Heart right ventricle (tissue), 16 donors: ENCODE results near the gene AGBL4. TPM values are rescaled to one million over a fixed set of nuclear protein-coding genes. Genes with fewer than 3 reads are reported as not detected.

Source experiments
- ATAC-seq, 8 donors: fragments of 200-7000 bp; cut with Tn5 transposase; one replicate each; pipeline ENCODE4 v1.9.1; 2020; ENCODE audit warnings: mild to moderate bottlenecking in 8 of 8, moderate library complexity in 8 of 8, moderate number of reproducible peaks in 1 of 8
- DNase-seq, 2 donors: peaks; one replicate each; pipeline ENCODE4 v3.0.0-alpha.2; 2020
- H3K27ac ChIP-seq, 10 donors: fragments of 200-600 bp; sonication (generic) in 2 of 10; one replicate each; pipeline versions ENCODE4 v1.5.0 to v1.8.0; 2020 to 2022; ENCODE audit warnings: mild to moderate bottlenecking in 3 of 10
- H3K27me3 ChIP-seq, 7 donors: fragments of 200-600 bp; one replicate each; pipeline ENCODE4 v1.8.0; 2021 to 2022; ENCODE audit warnings: mild to moderate bottlenecking in 2 of 7
- H3K36me3 ChIP-seq, 9 donors: fragments of 200-600 bp; sonication (generic) in 1 of 9; one replicate each; pipeline versions ENCODE4 v1.5.0 to v1.8.0; 2020 to 2022; ENCODE audit warnings: mild to moderate bottlenecking in 2 of 9
- H3K4me1 ChIP-seq, 9 donors: fragments of 200-600 bp; sonication (generic) in 1 of 9; one replicate each; pipeline versions ENCODE4 v1.5.0 to v1.8.0; 2020 to 2022; ENCODE audit warnings: mild to moderate bottlenecking in 4 of 9
- H3K4me3 ChIP-seq, 10 donors: fragments of 200-600 bp; sonication (generic) in 2 of 10; one replicate each; pipeline versions ENCODE4 v1.5.0 to v1.8.0; 2020 to 2022; ENCODE audit warnings: mild to moderate bottlenecking in 7 of 10, moderate library complexity in 2 of 10
- H3K9me3 ChIP-seq, 11 donors: fragments of 200-600 bp in 10 of 11; sonication (generic) in 2 of 11; one replicate each; pipeline versions ENCODE4 v1.5.0 to v1.8.0; 2013 to 2022; ENCODE audit warnings: mild to moderate bottlenecking in 2 of 11, control low read depth in 1 of 11, moderate library complexity in 1 of 11
- WGBS, 2 donors: extraction: QIAGEN DNeasy Blood & Tissue Kit; methylation state at CpG; one replicate each; pipeline ENCODE4 v1.1.7; 2013; ENCODE audit warnings: inconsistent platforms in 1 of 2; 5-methylcytosine and 5-hydroxymethylcytosine counted together
- intact Hi-C, 10 donors: fragments of 100-400 bp; cut with DNase I; formaldehyde crosslinking; loops; one replicate each; pipeline versions ENCODE4 v1.11.1 to v1.14.2; 2022
- polyA plus RNA-seq, 2 donors: library from polyadenylated mRNA; stranded (reverse); fragments of 200-250 nt; gene quantifications; one replicate each; pipeline ENCODE4 v1.2.3, GENCODE V29; 2013
- total RNA-seq, 10 donors: library from RNA; stranded (reverse); fragmentation: NEBNext Ultra II Directional in 3 of 10; extraction: Animal tissue kit (Norgen Biotek cat#: 25700) in 3 of 10; gene quantifications; one replicate each; pipeline versions ENCODE4 v1.2.1 to v1.2.4, GENCODE V29; 2021 to 2023
- TF ChIP-seq, protein P1 (sequence below), 9 donors: fragments of 200-600 bp; sonication (generic) in 2 of 9; IDR thresholded peaks; one replicate each; pipeline versions ENCODE4 v1.5.0 to v1.8.0; 2021 to 2022; ENCODE audit warnings: antibody characterized with exemption in 9 of 9, mild to moderate bottlenecking in 5 of 9, moderate library complexity in 1 of 9
- donor health status: Arrhythmogenic right ventricular cardiomyopathy.
- donor health status: ischemic (EF 13 %, LVEDD 7.1; RV severe dilation, severe dysfunction).
- donor health status: healthy with polysubstance abuse.
- donor health status: DM: no; HTN: yes; CAD: no.
- donor health status: DM: no; HTN: no; CAD: no.
- donor health status: ischemic (EF 25% LVEDD 6.9; RV normal size, moderate dysfunction).
- donor health status: ischemic (EF 25% LVEDD 5.7; RV mildly dilated, moderate dysfunction).
- donor health status: healthy.
- donor health status: DM: yes; HTN: yes; CAD: no.
- donor health status: Ischemic cardiomyopathy.
- donor health status: ischemic (EF 35%, LVEDD 5.7; RV mildly dilated, moderate dysfunction).
- donor health status: nonischemic (EF 11% LVEDD 7.7; RV severe dilation, severe dysfunction).
- donor health status: DM: yes; HTN: yes; CAD: no.
- donor health status: PGD.
- donor health status: ischemic (EF 29% LVEDD 5.4; RV normal size, mild dysfunction).
- donor health status: nonischemic (EF 23%, LVEDD 6.1; RV moderate dilation, normal function).

AGBL4 gene
- total and polyA plus RNA-seq, 12 donors: 0.04 to 0.93 (median 0.46) TPM; not detected in 2

DNA sequence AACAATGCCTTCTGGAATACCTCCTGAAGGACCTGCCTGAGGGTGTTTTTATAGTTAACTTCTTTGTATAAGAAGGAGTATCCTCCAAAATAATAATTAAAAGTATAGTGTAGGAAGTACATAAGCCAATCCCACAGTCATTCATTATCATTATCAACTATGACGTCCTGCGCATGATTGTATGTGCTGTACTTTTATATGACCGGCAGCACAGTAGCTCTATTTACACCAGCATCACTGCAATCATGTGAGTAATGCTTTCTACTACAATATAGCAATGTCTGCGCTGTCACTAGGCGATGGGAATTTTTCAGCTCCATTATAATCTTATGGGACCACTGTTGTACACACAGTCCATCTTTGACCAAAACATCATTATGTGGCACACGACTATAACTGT, 1319.0 kb downstream of the AGBL4 start:
- no peak overlapping the region for H3K4me3 ChIP-seq
- DNase-seq: no peak
- H3K27me3 ChIP-seq: peaks cover 0 to 16% (median 11%) of the 10 kb centered on the region in 7 donors
- ATAC-seq: no peak
- WGBS, 2 donors: 83 to 88% methylated on average over 6 of the region's 6 CpGs
- TF ChIP-seq, protein P1, sequence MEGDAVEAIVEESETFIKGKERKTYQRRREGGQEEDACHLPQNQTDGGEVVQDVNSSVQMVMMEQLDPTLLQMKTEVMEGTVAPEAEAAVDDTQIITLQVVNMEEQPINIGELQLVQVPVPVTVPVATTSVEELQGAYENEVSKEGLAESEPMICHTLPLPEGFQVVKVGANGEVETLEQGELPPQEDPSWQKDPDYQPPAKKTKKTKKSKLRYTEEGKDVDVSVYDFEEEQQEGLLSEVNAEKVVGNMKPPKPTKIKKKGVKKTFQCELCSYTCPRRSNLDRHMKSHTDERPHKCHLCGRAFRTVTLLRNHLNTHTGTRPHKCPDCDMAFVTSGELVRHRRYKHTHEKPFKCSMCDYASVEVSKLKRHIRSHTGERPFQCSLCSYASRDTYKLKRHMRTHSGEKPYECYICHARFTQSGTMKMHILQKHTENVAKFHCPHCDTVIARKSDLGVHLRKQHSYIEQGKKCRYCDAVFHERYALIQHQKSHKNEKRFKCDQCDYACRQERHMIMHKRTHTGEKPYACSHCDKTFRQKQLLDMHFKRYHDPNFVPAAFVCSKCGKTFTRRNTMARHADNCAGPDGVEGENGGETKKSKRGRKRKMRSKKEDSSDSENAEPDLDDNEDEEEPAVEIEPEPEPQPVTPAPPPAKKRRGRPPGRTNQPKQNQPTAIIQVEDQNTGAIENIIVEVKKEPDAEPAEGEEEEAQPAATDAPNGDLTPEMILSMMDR (IDR thresholded peaks at IDR 0.05): no peak
- H3K27ac ChIP-seq: no peak overlapping the region
- no peaks in the 10 kb centered on the region for H3K36me3 ChIP-seq
- no peaks in the 10 kb centered on the region for H3K9me3 ChIP-seq
- intact Hi-C loops: loop anchor here in 2 of 10 donors (10.0 kb wide), 1 partner anchor 110 kb away; no protein-coding TSS in a partner anchor
- no peaks in the 10 kb centered on the region for H3K4me1 ChIP-seq

- no peak for ATAC-seq
- intact Hi-C loops: loop anchor here in 2 of 10 donors (10.0 kb wide), 1 partner anchor 113 kb away; no protein-coding TSS in a partner anchor
- no peaks in the 10 kb centered on the region for H3K4me1 ChIP-seq
- peaks cover 0 to 33% (median 11%) of the 10 kb centered on the region in 7 donors for H3K27me3 ChIP-seq
- DNase-seq: no peak
- no peaks in the 10 kb centered on the region for H3K9me3 ChIP-seq
- H3K27ac ChIP-seq: no peak overlapping the region
- no peak overlapping the region for H3K4me3 ChIP-seq
- TF ChIP-seq, protein P1 (IDR thresholded peaks at IDR 0.05): no peak
- no peaks in the 10 kb centered on the region for H3K36me3 ChIP-seq
- WGBS, 2 donors: 93 to 94% methylated on average over 2 of the region's 2 CpGs
Measured at GRCh38 chr1:48701445-48701844, 1322.3 kb downstream of the AGBL4 start.

DNA sequence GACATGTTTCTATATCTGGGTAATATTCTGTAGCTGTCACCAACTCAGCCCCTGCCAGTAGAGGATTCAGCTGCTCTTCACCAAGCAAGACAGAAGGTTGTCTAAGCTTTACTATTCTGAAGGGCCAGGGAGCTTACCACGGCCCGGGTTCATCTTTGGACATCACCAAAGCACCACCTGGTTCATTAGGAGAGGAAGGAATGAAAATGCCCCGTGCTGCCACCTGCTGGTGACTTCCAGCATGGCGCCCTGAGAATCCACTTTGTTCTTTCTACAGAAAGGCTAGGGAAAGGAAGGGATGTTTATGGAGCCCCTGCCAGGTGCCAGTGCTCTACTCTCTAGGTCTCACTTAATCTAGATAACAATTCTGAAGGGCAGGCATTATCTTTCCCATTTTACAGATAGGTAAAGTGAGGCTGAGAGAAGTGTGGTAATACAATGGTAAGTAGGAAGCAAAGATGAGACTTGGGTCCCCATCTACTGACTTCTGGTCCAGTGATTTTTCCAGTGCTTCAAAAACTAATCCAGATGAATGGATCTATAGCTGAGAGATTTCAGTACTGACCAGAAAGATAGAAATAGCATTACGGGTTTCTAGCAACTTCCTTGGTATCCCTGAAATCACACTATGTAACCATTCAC, 1326.6 kb downstream of the AGBL4 start:
- peak in 2 of 8 donors; percentile 36 to 52 for ATAC-seq

DNA sequence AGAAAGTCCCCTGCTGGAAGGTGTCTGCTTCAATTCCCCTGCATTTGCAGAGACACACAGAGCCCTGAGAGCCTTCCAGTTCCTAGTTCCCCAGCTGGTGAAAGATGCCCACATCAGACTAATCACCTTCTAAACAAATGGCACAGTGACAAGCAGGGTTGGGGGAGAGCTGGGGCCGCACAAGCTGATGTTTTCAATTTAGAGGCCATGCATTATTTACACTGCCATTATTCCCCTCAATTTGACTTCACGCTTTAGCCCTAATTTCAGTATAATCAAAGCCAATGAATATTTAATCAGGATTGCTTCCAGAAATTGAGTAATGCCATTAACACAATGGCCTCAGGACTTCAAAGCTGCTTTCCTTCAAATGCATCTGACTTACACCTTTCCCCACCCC, 1328.6 kb downstream of the AGBL4 start:
- DNase-seq (no peak), ATAC-seq (no peak)
- peaks cover 0 to 59% (median 20%) of the 10 kb centered on the region in 7 donors for H3K27me3 ChIP-seq
- no peaks in the 10 kb centered on the region for H3K4me1 ChIP-seq
- H3K36me3 ChIP-seq: no peaks in the 10 kb centered on the region
- H3K27ac ChIP-seq: no peak overlapping the region
- TF ChIP-seq, protein P1 (IDR thresholded peaks at IDR 0.05): no peak
- no peak overlapping the region for H3K4me3 ChIP-seq
- H3K9me3 ChIP-seq: no peaks in the 10 kb centered on the region
- WGBS, 2 donors: 74 to 83% methylated on average over 2 of the region's 2 CpGs
- intact Hi-C loops: loop anchor here in 7 of 10 donors (5.0 to 10.0 kb wide), 3 partner anchors 120 to 588 kb away; no protein-coding TSS in a partner anchor

More for the DNA sequence above, 1326.6 kb downstream of the AGBL4 start:
- Histone ChIP-seq H3K36me3 (no peaks in the 10 kb centered on the region), H3K27ac (no peak overlapping the region), H3K4me1 (no peaks in the 10 kb centered on the region), H3K9me3 (no peaks in the 10 kb centered on the region), H3K27me3 (peaks cover 0 to 61% (median 22%) of the 10 kb centered on the region in 7 donors), H3K4me3 (no peak overlapping the region)
- intact Hi-C loops: loop anchor here in 9 of 10 donors (1.0 to 10.0 kb wide), 5 partner anchors 122 to 590 kb away; no protein-coding TSS in a partner anchor
- peak; percentile 29 to 58 for DNase-seq
- 26 to 27% methylated on average over 5 of the region's 5 CpGs for WGBS, 2 donors
- TF ChIP-seq, protein P1 (IDR thresholded peaks at IDR 0.05): peak; percentile 77 to 94 (median 90)
